NB4 (cell line): ENCODE measurements around the gene PRICKLE3.
A peak's percentile ranks its signal among the peaks of the same experiment; 100 is the strongest.

Experiments
- DNase-seq: peaks from one replicate; pipeline ENCODE4 v3.0.0; 2010; ENCODE audit warnings: low read depth
- H3K4me3 ChIP-seq: one replicate; pipeline ENCODE4 v1.5.1; 2011; ENCODE audit warnings: mild to moderate bottlenecking, low read depth, low read length, moderate library complexity
- CTCF ChIP-seq: IDR thresholded peaks from one replicate; pipeline ENCODE4 v1.5.1; 2012; ENCODE audit warnings: low read depth, low read length
- MAX ChIP-seq: IDR thresholded peaks from 2 replicates; pipeline ENCODE4 v1.6.1; 2011; ENCODE audit warnings: low read depth, low read length
- MYC ChIP-seq: IDR thresholded peaks from 2 replicates; pipeline ENCODE4 v1.6.1; 2011; ENCODE audit warnings: low read depth, low read length
- POLR2A ChIP-seq: IDR thresholded peaks from 2 replicates; pipeline ENCODE4 v1.6.1; 2011; ENCODE audit warnings: mild to moderate bottlenecking; ENCODE audit not compliant: insufficient read length; ENCODE audit errors: extremely low read depth

Gene PRICKLE3

GRCh38 chrX:49210406-49210805 is 24.2 kb upstream of the PRICKLE3 start:
- H3K4me3 ChIP-seq: no peak overlapping the region
- no peak for DNase-seq
- no peak for TF ChIP-seq CTCF
- TF ChIP-seq MAX: no peak
- TF ChIP-seq MYC: no peak
- no peak for TF ChIP-seq POLR2A

GRCh38 chrX:49209434-49210251 is 23.5 kb upstream of the PRICKLE3 start:
- no peak for TF ChIP-seq MYC
- peak; percentile 20 for DNase-seq
- H3K4me3 ChIP-seq: no peak overlapping the region

GRCh38 chrX:49208399-49208798 is 22.2 kb upstream of the PRICKLE3 start:
- no peak overlapping the region for H3K4me3 ChIP-seq
- no peak for DNase-seq
- no peak for TF ChIP-seq POLR2A
- TF ChIP-seq CTCF: no peak
- no peak for TF ChIP-seq MAX
- TF ChIP-seq MYC: no peak

- H3K4me3 ChIP-seq: no peak overlapping the region
- TF ChIP-seq POLR2A (no peak), MAX (no peak), MYC (no peak), CTCF (no peak)
- DNase-seq: no peak
Measured at GRCh38 chrX:49206543-49206942, 20.4 kb upstream of the PRICKLE3 start.

GRCh38 chrX:49205443-49205842 is 19.3 kb upstream of the PRICKLE3 start:
- H3K4me3 ChIP-seq: no peak overlapping the region
- DNase-seq: no peak
- TF ChIP-seq MAX (no peak), POLR2A (no peak), MYC (no peak), CTCF (no peak)

GRCh38 chrX:49204709-49205108 is 18.5 kb upstream of the PRICKLE3 start:
- no peak for TF ChIP-seq POLR2A
- TF ChIP-seq CTCF: no peak
- no peak for TF ChIP-seq MYC
- TF ChIP-seq MAX: no peak
- DNase-seq: no peak
- no peak overlapping the region for H3K4me3 ChIP-seq
